H7 (cell line): Measurements from ENCODE around the gene CTNNA3. TPM values are rescaled to one million over a fixed set of nuclear protein-coding genes. Genes with fewer than 3 reads are reported as not detected.
"Not testable (repeated sequence)": the region's sequence is repeated elsewhere in the genome, so short reads cannot be mapped to it uniquely, and the experiment has no call there.

Experiments
- DNase-seq: peaks from one replicate; pipeline ENCODE4 v3.0.0; 2012
- H3K27me3 ChIP-seq: 2 replicates; pipeline ENCODE4 v1.6.0; 2011; ENCODE audit warnings: mild to moderate bottlenecking, low read length; ENCODE audit not compliant: control insufficient read depth, insufficient read depth
- H3K36me3 ChIP-seq: replicated peaks from 2 replicates; pipeline ENCODE4 v1.5.1; 2011; ENCODE audit warnings: low read length; ENCODE audit not compliant: control insufficient read depth, insufficient read depth
- H3K4me3 ChIP-seq: 2 replicates; pipeline ENCODE4 v1.5.1; 2011; ENCODE audit warnings: low read depth, mild to moderate bottlenecking, control low read depth, low read length, moderate library complexity; ENCODE audit not compliant: insufficient read depth
- total RNA-seq: library from RNA; depleted of rRNA; stranded (reverse); fragments of >200 nt; shearing (Covaris generic); gene quantifications from 2 replicates; pipeline ENCODE4 v1.2.3, GENCODE V29; 2014

Gene CTNNA3
- total RNA-seq, 1 experiment from 2014 or later: 10.6 TPM

GRCh38 chr10:67268146-67268545, 427.8 kb downstream of the CTNNA3 start:
- Histone ChIP-seq H3K36me3 (no peaks in the 10 kb centered on the region), H3K27me3 (no peaks in the 10 kb centered on the region), H3K4me3 (no peak overlapping the region)
- DNase-seq: no peak

- DNase-seq: no peak
- Histone ChIP-seq H3K27me3 (no peaks in the 10 kb centered on the region), H3K4me3 (no peak overlapping the region), H3K36me3 (no peaks in the 10 kb centered on the region)
These were observed 433.3 kb downstream of the CTNNA3 start for GRCh38 chr10:67262675-67263074.

GRCh38 chr10:67261300-67261797, 434.6 kb downstream of the CTNNA3 start:
- H3K27me3 ChIP-seq: no peaks in the 10 kb centered on the region
- no peaks in the 10 kb centered on the region for H3K36me3 ChIP-seq
- no peak for DNase-seq
- H3K4me3 ChIP-seq: no peak overlapping the region

GRCh38 chr10:67259319-67259929, 436.6 kb downstream of the CTNNA3 start:
- no peak for DNase-seq
- Histone ChIP-seq H3K36me3 (no peaks in the 10 kb centered on the region), H3K4me3 (no peak overlapping the region)

GRCh38 chr10:67257427-67258144, 438.4 kb downstream of the CTNNA3 start:
- H3K36me3 ChIP-seq: no peaks in the 10 kb centered on the region
- no peaks in the 10 kb centered on the region for H3K27me3 ChIP-seq
- DNase-seq: no peak
- no peak overlapping the region for H3K4me3 ChIP-seq

More at GRCh38 chr10:67259319-67259929, 436.6 kb downstream of the CTNNA3 start:
- H3K27me3 ChIP-seq: no peaks in the 10 kb centered on the region

GRCh38 chr10:67257018-67257417, 439.0 kb downstream of the CTNNA3 start:
- Histone ChIP-seq H3K27me3 (no peaks in the 10 kb centered on the region), H3K4me3 (no peak overlapping the region), H3K36me3 (no peaks in the 10 kb centered on the region)
- no peak for DNase-seq

- no peak overlapping the region for H3K4me3 ChIP-seq
- no peaks in the 10 kb centered on the region for H3K27me3 ChIP-seq
- no peak for DNase-seq
These were observed 445.3 kb downstream of the CTNNA3 start for GRCh38 chr10:67250686-67251085.

GRCh38 chr10:67246066-67246555, 449.9 kb downstream of the CTNNA3 start:
- no peak for DNase-seq
- Histone ChIP-seq H3K36me3 (no peaks in the 10 kb centered on the region), H3K4me3 (no peak overlapping the region), H3K27me3 (no peaks in the 10 kb centered on the region)

More at GRCh38 chr10:67250686-67251085, 445.3 kb downstream of the CTNNA3 start:
- H3K36me3 ChIP-seq: no peaks in the 10 kb centered on the region

- Histone ChIP-seq H3K27me3 (no peaks in the 10 kb centered on the region), H3K4me3 (no peak overlapping the region), H3K36me3 (no peaks in the 10 kb centered on the region)
- no peak for DNase-seq
These were observed 453.5 kb downstream of the CTNNA3 start for GRCh38 chr10:67242528-67242927.

- Histone ChIP-seq H3K36me3 (no peaks in the 10 kb centered on the region), H3K4me3 (no peak overlapping the region), H3K27me3 (no peaks in the 10 kb centered on the region)
- DNase-seq: no peak
These were observed 454.5 kb downstream of the CTNNA3 start for GRCh38 chr10:67241451-67241850.

GRCh38 chr10:67239864-67240497, 456.0 kb downstream of the CTNNA3 start:
- no peak overlapping the region for H3K4me3 ChIP-seq
- H3K27me3 ChIP-seq: no peaks in the 10 kb centered on the region
- no peaks in the 10 kb centered on the region for H3K36me3 ChIP-seq
- DNase-seq: no peak

GRCh38 chr10:67230680-67231500, 465.1 kb downstream of the CTNNA3 start:
- not testable (repeated sequence) for DNase-seq, H3K27me3 ChIP-seq, H3K36me3 ChIP-seq
- H3K4me3 ChIP-seq: peak overlapping the region; percentile 42

GRCh38 chr10:67225226-67225625, 470.8 kb downstream of the CTNNA3 start:
- H3K4me3 ChIP-seq: no peak overlapping the region
- no peaks in the 10 kb centered on the region for H3K36me3 ChIP-seq
- no peak for DNase-seq
- H3K27me3 ChIP-seq: no peaks in the 10 kb centered on the region

GRCh38 chr10:67224553-67224952, 471.4 kb downstream of the CTNNA3 start:
- Histone ChIP-seq H3K36me3 (no peaks in the 10 kb centered on the region), H3K4me3 (no peak overlapping the region), H3K27me3 (no peaks in the 10 kb centered on the region)
- no peak for DNase-seq
